IMR-90 (cell line): Measurements from ENCODE around the gene SLX4. TPM values are rescaled to one million over a fixed set of nuclear protein-coding genes. Genes with fewer than 3 reads are reported as not detected.

Source experiments
- ATAC-seq: fragments of 200-7000 bp; cut with Tn5 transposase; 2 replicates; pipeline ENCODE4 v1.9.1; 2020; ENCODE audit warnings: low read depth, mild to moderate bottlenecking, moderate library complexity
- BruUV-seq: library from RNA; stranded (reverse); fragments of 400-500 nt; replicated peaks from 2 replicates; lab custom pipeline; 2021; lab: Mats Ljungman, UMichigan
- CTCF ChIA-PET: fragments of 300-600 bp; formaldehyde crosslinking; extraction: SDS; loops from one replicate; lab custom pipeline; 2021; ENCODE audit warnings: antibody characterized with exemption; lab: Yijun Ruan, JAX
- POLR2A ChIA-PET: fragments of 300-600 bp; sonication (Branson Sonifier 250); formaldehyde crosslinking; loops from one replicate; lab custom pipeline; 2022; ENCODE audit warnings: antibody characterized with exemption; ENCODE audit not compliant: unreplicated experiment; lab: Charles Lee
- DNase-seq: peaks from one replicate; pipeline ENCODE4 v3.0.0; 2013
- H2AFZ ChIP-seq: replicated peaks from 2 replicates; pipeline ENCODE3; 2013; ENCODE audit warnings: low read length, mild to moderate bottlenecking; ENCODE audit not compliant: poor library complexity
- H2AK5ac ChIP-seq: 2 replicates; pipeline ENCODE4 v1.6.1; 2013; ENCODE audit warnings: low read depth, low read length, inconsistent platforms
- H2AK9ac ChIP-seq: replicated peaks from 2 replicates; pipeline ENCODE3; 2013; ENCODE audit warnings: mild to moderate bottlenecking, low read depth, low read length, moderate library complexity; ENCODE audit not compliant: poor library complexity
- H2BK120ac ChIP-seq: 2 replicates; pipeline ENCODE4 v1.6.1; 2013; ENCODE audit warnings: low read depth, low read length, inconsistent platforms
- H2BK15ac ChIP-seq: 3 replicates; pipeline ENCODE4 v1.6.1; 2013; ENCODE audit warnings: low read depth, low read length, inconsistent platforms
- H2BK20ac ChIP-seq: 2 replicates; pipeline ENCODE4 v1.6.1; 2013; ENCODE audit warnings: low read depth, mild to moderate bottlenecking, inconsistent platforms, low read length, moderate library complexity
- H2BK5ac ChIP-seq: 2 replicates; pipeline ENCODE4 v1.6.1; 2013; ENCODE audit warnings: mild to moderate bottlenecking, low read depth, low read length, inconsistent platforms; ENCODE audit not compliant: poor library complexity, severe bottlenecking
- H3K14ac ChIP-seq: replicated peaks from 2 replicates; pipeline ENCODE4 v1.6.1; 2013; ENCODE audit warnings: low read depth, low read length, inconsistent platforms
- H3K18ac ChIP-seq: 2 replicates; pipeline ENCODE4 v1.6.1; 2013; ENCODE audit warnings: low read depth, low read length, control low read depth
- H3K23ac ChIP-seq: 2 replicates; pipeline ENCODE4 v1.6.1; 2013; ENCODE audit warnings: low read depth, low read length, inconsistent platforms
- H3K27ac ChIP-seq: 2 replicates; pipeline ENCODE4 v1.5.1; 2013; ENCODE audit warnings: mild to moderate bottlenecking, control low read depth, low read length; ENCODE audit not compliant: insufficient read depth
- H3K27me3 ChIP-seq: 2 replicates; pipeline ENCODE4 v1.6.1; 2013; ENCODE audit warnings: low read length; ENCODE audit not compliant: control insufficient read depth, insufficient read depth
- H3K36me3 ChIP-seq: 2 replicates; pipeline ENCODE4 v1.6.1; 2013; ENCODE audit warnings: low read length, mixed read lengths; ENCODE audit not compliant: control insufficient read depth, insufficient read depth
- H3K4ac ChIP-seq: 2 replicates; pipeline ENCODE4 v1.6.1; 2013; ENCODE audit warnings: low read depth, low read length, inconsistent platforms
- H3K4me1 ChIP-seq: 2 replicates; pipeline ENCODE4 v1.6.1; 2013; ENCODE audit warnings: low read length, mixed read lengths; ENCODE audit not compliant: control insufficient read depth, insufficient read depth
- H3K4me2 ChIP-seq: 2 replicates; pipeline ENCODE4 v1.6.1; 2013; ENCODE audit warnings: low read depth, mild to moderate bottlenecking, control low read depth, low read length, moderate library complexity
- H3K4me3 ChIP-seq: 2 replicates; pipeline ENCODE4 v1.5.1; 2013; ENCODE audit warnings: low read depth, mild to moderate bottlenecking, control low read depth, low read length, moderate library complexity; ENCODE audit not compliant: insufficient read depth
- H3K56ac ChIP-seq: 2 replicates; pipeline ENCODE4 v1.6.1; 2013; ENCODE audit warnings: low read length, inconsistent platforms; ENCODE audit not compliant: insufficient read depth; ENCODE audit errors: extremely low read depth
- H3K79me1 ChIP-seq, 2 experiments: 2 replicates each; pipeline ENCODE4 v1.6.1; 2013; ENCODE audit warnings: low read length in 2 of 2, inconsistent platforms in 1 of 2, low read depth in 1 of 2
- H3K9ac ChIP-seq: 2 replicates; pipeline ENCODE4 v1.6.1; 2013; ENCODE audit warnings: low read depth, low read length, control low read depth
- H3K9me1 ChIP-seq: 2 replicates; pipeline ENCODE4 v1.6.1; 2013; ENCODE audit warnings: low read length, inconsistent platforms; ENCODE audit not compliant: insufficient read depth
- H3K9me3 ChIP-seq: 2 replicates; pipeline ENCODE4 v1.6.1; 2013; ENCODE audit warnings: low read length; ENCODE audit not compliant: control insufficient read depth, insufficient read depth
- H4K20me1 ChIP-seq: 2 replicates; pipeline ENCODE4 v1.6.1; 2013; ENCODE audit warnings: low read length, inconsistent platforms; ENCODE audit not compliant: insufficient read depth
- H4K5ac ChIP-seq: 2 replicates; pipeline ENCODE4 v1.6.1; 2013; ENCODE audit warnings: mild to moderate bottlenecking, low read depth, low read length, control low read depth
- H4K8ac ChIP-seq, 2 experiments: 2 replicates each; pipeline ENCODE4 v1.6.1; 2013; ENCODE audit warnings: low read depth in 2 of 2, low read length in 2 of 2, control low read depth in 1 of 2, inconsistent platforms in 1 of 2
- H4K91ac ChIP-seq: 2 replicates; pipeline ENCODE4 v1.6.1; 2013; ENCODE audit warnings: low read depth, low read length, inconsistent platforms; ENCODE audit not compliant: insufficient read depth
- BHLHE40 ChIP-seq: fragments of 150-350 bp; IDR thresholded peaks from 2 replicates; pipeline ENCODE4 v1.6.1; 2016; ENCODE audit warnings: mild to moderate bottlenecking, low read depth, low read length
- CEBPB ChIP-seq: IDR thresholded peaks from 2 replicates; pipeline ENCODE4 v1.6.1; 2012; ENCODE audit warnings: low read depth, low read length, improper control_type of control experiment
- CHD1 ChIP-seq: IDR thresholded peaks from 2 replicates; pipeline ENCODE4 v1.6.1; 2012; ENCODE audit warnings: low read depth, low read length, improper control_type of control experiment
- CTCF ChIP-seq: conservative IDR thresholded peaks from 2 replicates; pipeline ENCODE4 v1.5.1; 2012; ENCODE audit warnings: mild to moderate bottlenecking, low read depth, low read length, improper control_type of control experiment
- ELK1 ChIP-seq: fragments of 150-350 bp; IDR thresholded peaks from 2 replicates; pipeline ENCODE4 v1.6.1; 2016; ENCODE audit warnings: low read depth, mild to moderate bottlenecking, low read length, moderate library complexity, borderline replicate concordance
- FOS ChIP-seq: fragments of 150-350 bp; IDR thresholded peaks from 2 replicates; pipeline ENCODE4 v1.6.1; 2016; ENCODE audit warnings: low read depth, low read length
- MAFK ChIP-seq: IDR thresholded peaks from 2 replicates; pipeline ENCODE4 v1.6.1; 2012; ENCODE audit warnings: low read depth, low read length, improper control_type of control experiment
- MAZ ChIP-seq: IDR thresholded peaks from 2 replicates; pipeline ENCODE4 v1.6.1; 2012; ENCODE audit warnings: low read depth, mild to moderate bottlenecking, low read length, improper control_type of control experiment, moderate library complexity, borderline replicate concordance
- MXI1 ChIP-seq: IDR thresholded peaks from 2 replicates; pipeline ENCODE4 v1.6.1; 2012; ENCODE audit warnings: low read depth, mild to moderate bottlenecking, low read length, moderate library complexity, borderline replicate concordance
- NFE2L2 ChIP-seq: fragments of 150-350 bp; IDR thresholded peaks from 2 replicates; pipeline ENCODE4 v1.6.1; 2016; ENCODE audit warnings: low read depth, mild to moderate bottlenecking, low read length
- POLR2A ChIP-seq: IDR thresholded peaks from 2 replicates; pipeline ENCODE4 v1.6.1; 2012; ENCODE audit warnings: mild to moderate bottlenecking, low read depth, low read length
- RAD21 ChIP-seq: IDR thresholded peaks from 2 replicates; pipeline ENCODE4 v1.6.1; 2012; ENCODE audit warnings: low read length, improper control_type of control experiment
- RCOR1 ChIP-seq: IDR thresholded peaks from 2 replicates; pipeline ENCODE4 v1.6.1; 2012; ENCODE audit warnings: mild to moderate bottlenecking, low read length, improper control_type of control experiment; ENCODE audit not compliant: insufficient replicate concordance
- RFX5 ChIP-seq: IDR thresholded peaks from 2 replicates; pipeline ENCODE4 v1.8.0; 2012; ENCODE audit warnings: low read depth, mild to moderate bottlenecking, low read length, moderate library complexity
- SMC3 ChIP-seq: fragments of 150-350 bp; IDR thresholded peaks from 2 replicates; pipeline ENCODE4 v1.6.1; 2016; ENCODE audit warnings: low read depth, mild to moderate bottlenecking, antibody characterized with exemption, low read length, moderate library complexity
- USF2 ChIP-seq: fragments of 150-350 bp; IDR thresholded peaks from 2 replicates; pipeline ENCODE4 v1.6.1; 2017; ENCODE audit warnings: mild to moderate bottlenecking, antibody characterized with exemption, low read length, low read depth
- WGBS, 2 experiments: methylation state at CpG; one replicate each; pipeline versions ENCODE4 v1.1.5 to v1.1.7; 2013; ENCODE audit warnings: missing lambda C conversion rate in 2 of 2; ENCODE audit not compliant: insufficient read length in 1 of 2; ENCODE audit errors: extremely low coverage in 2 of 2; 5-methylcytosine and 5-hydroxymethylcytosine counted together
- dilution Hi-C: fragments of 300-500 bp; cut with HindIII; formaldehyde crosslinking; loops from one replicate; pipeline ENCODE4 v1.14.3; 2018; ENCODE audit warnings: low sequenced_read_pairs; ENCODE audit not compliant: unreplicated experiment
- in situ Hi-C: fragments of 300-500 bp; cut with MboI; formaldehyde crosslinking; loops from 3 replicates; pipeline ENCODE4 v1.14.3; 2019; ENCODE audit warnings: low sequenced_read_pairs, inconsistent platforms, mixed read lengths
- intact Hi-C: fragments of 100-400 bp; cut with micrococcal nuclease; formaldehyde crosslinking; loops from 2 replicates; pipeline ENCODE4 v1.10.0; 2022
- polyA plus RNA-seq, 3 experiments: library from polyadenylated mRNA; depleted of rRNA; stranded (reverse); fragments of >200 nt; gene quantifications; 2 replicates each; pipeline ENCODE4 v1.2.3, GENCODE V29; 2012; ENCODE audit warnings: low replicate concordance in 1 of 3
- total RNA-seq: library from RNA; depleted of rRNA; stranded (reverse); fragments of >200 nt; gene quantifications from 2 replicates; pipeline ENCODE4 v1.2.3, GENCODE V29; 2012

The SLX4 gene
- total and polyA plus RNA-seq, 2 of the 4 experiments (the other 2 are of a cell fraction): 1.3 to 3.1 TPM

DNA sequence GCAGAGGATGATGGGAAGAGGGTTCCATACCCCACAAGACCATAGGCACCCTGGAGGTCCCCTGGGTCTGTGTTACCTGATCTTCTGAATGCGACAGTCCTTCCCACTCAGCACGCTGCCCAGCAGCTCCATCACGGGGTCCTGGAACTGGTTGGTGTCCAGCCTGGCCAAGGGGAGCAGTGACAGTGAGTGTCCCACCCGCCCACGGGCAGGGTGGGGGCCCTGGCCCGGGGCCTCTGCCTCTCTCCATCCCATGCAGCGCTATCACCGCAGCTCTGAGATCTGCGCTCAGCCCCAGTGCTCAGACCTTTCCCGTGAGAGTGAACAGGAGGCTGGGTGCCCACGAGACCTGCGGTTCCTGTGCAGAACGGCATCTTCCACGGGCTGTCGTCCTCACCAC, 49.8 kb downstream of the SLX4 start:
- no TSS peak for BruUV-seq
- Histone ChIP-seq H2AFZ (peak overlapping the region; percentile 43), H3K18ac (no peak overlapping the region), H3K4me1 (no peaks in the 10 kb centered on the region), H3K27ac (no peak overlapping the region), H3K56ac (no peak overlapping the region), H3K36me3 (no peaks in the 10 kb centered on the region), H2BK5ac (no peak overlapping the region), H4K5ac (no peak overlapping the region), H2BK15ac (no peak overlapping the region), H3K27me3 (peaks cover 4% of the 10 kb centered on the region), H3K79me1 (no peaks in the 10 kb centered on the region), H3K9me1 (no peaks in the 10 kb centered on the region), H3K9ac (no peak overlapping the region), H3K4me3 (no peak overlapping the region), H3K4ac (no peak overlapping the region), H2AK9ac (no peak overlapping the region), H3K4me2 (no peak overlapping the region), H3K14ac (no peak overlapping the region), H3K9me3 (no peaks in the 10 kb centered on the region), H2BK120ac (no peak overlapping the region), H4K8ac (no peak overlapping the region), H4K20me1 (no peaks in the 10 kb centered on the region), H2BK20ac (no peak overlapping the region), H4K91ac (no peak overlapping the region), H2AK5ac (no peak overlapping the region), H3K23ac (no peak overlapping the region)
- ChIA-PET POLR2A (no interaction called here), CTCF (no interaction called here)
- TF ChIP-seq USF2 (no peak), ELK1 (no peak), MXI1 (no peak), MAZ (no peak), CTCF (no peak), NFE2L2 (no peak), RFX5 (no peak), RAD21 (no peak), RCOR1 (no peak), CHD1 (no peak), MAFK (no peak), SMC3 (no peak), BHLHE40 (no peak), CEBPB (no peak), FOS (no peak), POLR2A (no peak)
- in situ Hi-C loops: no loop called here
- DNase-seq (no peak), ATAC-seq (no peak)
- intact Hi-C loops: no loop called here
- 86% methylated on average over 9 of the region's 15 CpGs; no CpG with 5 or more reads in 1 of the 2 experiments for WGBS, 2 experiments
- dilution Hi-C loops: no loop called here
